GM21529 (cell line): ENCODE measurements around the gene SLF2.
"Not testable (repeated sequence)": the region's sequence is repeated elsewhere in the genome, so short reads cannot be mapped to it uniquely, and the experiment has no call there.

Experiments
- ATAC-seq: cut with Tn5 transposase; IDR thresholded peaks from one replicate; pipeline ENCODE4 v1.9.1; 2021; ENCODE audit not compliant: unreplicated experiment

The SLF2 gene

DNA sequence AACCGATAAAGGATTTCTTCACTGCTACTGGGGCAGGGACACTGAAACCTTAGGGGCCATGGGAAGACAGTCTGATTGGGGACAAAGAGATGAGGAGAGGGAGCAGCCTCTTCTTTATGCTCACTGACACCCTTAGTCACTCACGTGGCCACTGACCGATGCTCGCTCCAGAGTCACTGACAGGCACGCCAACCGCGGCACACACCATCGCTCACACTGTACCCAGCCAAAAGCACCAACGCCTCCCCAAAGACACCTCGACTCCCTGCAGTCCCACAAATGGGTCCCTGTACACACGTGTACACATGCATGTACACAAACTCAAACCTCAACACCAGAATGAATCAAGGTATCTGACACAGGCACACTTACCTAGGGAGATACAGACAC lies 35.3 kb upstream of the SLF2 start:
- no peak for ATAC-seq

DNA sequence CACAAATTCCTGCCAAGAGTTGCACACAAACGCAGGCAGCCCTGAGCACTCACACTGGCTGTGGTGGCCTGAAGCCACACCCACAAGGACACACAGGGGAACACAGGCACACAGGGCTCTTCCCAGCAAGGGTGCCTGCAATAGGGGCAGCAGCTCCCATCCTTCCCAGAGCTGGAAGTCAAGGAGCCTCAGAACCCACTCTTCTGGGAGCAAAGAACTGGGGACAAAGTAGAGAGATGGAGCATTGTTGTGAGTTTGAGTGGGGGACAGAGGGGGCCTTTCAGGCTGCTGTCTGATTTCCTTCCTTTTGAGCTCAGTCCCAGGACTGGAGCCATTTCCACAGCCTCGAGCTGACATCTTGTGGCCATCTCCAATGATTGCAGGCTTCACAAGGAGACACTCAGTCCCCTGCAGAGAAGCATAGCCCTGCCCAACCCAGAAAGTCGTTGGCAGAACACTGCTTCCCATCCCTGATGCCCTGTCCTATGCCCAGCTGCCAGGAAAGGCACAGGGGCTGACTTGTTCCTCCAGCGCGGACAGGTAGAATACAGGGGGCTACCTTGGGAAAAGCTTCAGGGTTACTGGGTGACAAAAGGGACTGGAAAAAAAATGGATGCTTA lies 34.4 kb upstream of the SLF2 start:
- no peak for ATAC-seq

DNA sequence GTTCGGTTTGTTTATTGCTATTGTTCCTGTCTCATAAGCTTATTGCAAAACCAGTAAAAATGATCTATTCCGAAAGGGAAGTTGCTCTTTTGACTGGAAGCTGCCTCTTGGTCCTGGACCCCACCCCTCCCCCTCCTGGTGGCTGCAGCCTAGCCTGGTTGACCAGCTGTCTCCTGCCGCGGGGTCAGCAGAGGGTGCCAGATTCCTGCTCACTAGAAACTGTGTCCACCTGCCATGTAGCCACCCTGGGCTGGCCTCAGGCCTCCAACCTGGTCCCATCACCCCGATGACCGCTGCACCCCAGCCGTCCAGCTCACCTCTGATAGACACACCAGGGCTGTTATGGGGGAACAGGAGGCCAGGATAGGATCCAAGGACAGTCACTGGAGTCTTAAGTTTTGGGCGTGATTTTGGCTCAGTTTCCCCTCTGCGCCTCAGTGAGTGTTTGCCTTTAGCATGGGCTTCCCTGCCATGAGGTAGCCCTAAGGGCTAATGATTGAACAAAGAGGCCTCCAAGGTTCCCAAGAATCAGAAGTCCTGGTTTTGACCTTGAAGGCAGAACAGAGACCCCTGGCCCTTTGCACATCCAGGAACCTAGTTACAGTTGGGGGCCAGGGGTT lies 32.9 kb upstream of the SLF2 start:
- no peak for ATAC-seq

GRCh38 chr10:100881556-100882213 lies 31.1 kb upstream of the SLF2 start:
- ATAC-seq, result no peak

DNA sequence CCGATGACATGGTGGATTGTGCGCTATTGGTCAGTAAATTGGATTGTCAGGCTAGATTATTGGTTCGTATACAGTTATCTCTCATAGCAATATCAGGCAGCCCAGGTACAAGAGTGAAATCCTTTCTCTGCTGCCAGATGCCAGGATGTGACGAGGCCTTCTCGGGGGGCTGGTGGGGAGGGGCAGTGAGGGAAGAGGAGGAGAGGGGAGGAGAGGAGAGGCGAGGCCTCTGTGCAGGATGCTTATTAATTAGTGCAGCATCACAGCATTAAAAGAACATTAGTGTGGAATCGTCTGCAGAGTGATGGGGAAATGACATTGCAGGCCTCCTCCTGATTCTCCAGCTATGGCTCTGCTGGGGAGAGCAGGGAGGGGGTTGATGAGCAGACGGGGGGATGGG lies 30.5 kb upstream of the SLF2 start:
- ATAC-seq, result no peak

- no peak for ATAC-seq
Observed at GRCh38 chr10:100882671-100883311, 30.0 kb upstream of the SLF2 start.

DNA sequence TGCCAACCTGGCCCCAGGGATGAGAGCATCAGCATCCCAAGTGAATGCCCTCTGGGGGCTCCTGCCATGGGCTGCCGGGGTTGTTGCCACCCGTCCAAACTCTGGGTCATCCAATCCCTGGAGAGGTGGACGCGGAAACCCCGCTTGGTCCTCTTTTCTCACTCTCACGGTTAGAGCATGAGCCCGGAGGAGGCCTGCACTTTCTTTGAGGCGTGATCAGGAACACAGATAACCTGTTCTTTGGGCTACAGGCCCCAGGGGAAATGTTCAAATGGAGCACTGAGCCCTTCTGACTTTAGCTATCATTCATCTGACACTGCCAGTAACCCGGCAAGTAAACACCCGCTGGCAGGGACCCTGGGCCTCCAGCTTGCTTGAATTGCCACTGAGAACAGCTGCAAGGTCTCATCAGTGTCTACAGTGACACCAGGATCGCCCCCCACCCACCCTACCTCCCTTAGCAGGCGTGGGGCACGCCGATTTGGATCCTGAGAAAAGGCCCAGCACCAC lies 29.4 kb upstream of the SLF2 start:
- ATAC-seq, result no peak

GRCh38 chr10:100885611-100886010 lies 27.2 kb upstream of the SLF2 start:
- ATAC-seq, result not testable (repeated sequence)

- ATAC-seq, result no peak
Observed at GRCh38 chr10:100886091-100886490, 26.7 kb upstream of the SLF2 start.

DNA sequence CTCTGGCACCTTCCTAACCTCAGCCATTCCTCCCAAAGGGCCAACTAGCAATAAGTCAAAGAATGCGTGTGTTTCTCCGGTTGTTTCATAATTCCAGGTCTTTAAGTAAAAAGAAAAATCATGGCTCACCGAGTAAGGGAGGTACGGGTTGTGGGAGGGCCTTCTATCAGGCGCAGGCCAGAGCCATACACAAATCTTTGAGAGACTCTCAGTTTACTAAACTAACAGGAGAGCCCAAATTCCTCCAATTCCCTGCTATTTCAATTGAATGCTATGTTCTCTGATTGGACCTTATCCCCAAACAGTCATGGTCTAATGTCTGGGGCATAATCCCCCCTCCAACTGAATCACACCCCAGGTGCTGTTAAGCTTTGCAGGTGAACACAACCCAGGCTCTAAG lies 26.2 kb upstream of the SLF2 start:
- no peak for ATAC-seq

- ATAC-seq, result no peak
Observed at GRCh38 chr10:100886963-100887362, 25.8 kb upstream of the SLF2 start.

DNA sequence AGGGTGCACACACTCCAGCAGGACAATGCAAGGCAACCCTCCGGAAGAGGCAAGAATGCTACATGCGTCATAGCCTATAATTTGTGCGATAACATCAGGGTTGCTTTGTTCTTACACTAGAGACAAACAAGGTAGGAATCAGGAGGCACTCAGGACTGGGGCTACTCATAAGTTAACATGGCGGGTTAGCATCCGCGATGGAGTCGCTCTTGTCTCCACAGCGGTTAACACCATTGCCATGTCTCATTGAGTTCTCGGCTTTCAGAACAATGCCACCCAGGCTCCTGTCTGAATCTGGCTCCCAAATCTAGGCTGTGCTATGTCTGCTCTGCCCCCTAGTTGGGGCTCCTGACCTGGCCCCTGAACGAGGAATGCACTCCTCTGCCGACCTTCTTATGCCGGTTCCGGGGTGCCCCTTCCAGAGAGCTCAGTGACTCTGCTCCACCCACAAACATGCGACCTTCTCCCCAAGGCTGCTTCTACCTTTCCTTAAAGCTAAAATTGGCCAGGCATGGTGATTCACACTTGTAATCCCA lies 24.9 kb upstream of the SLF2 start:
- ATAC-seq, result no peak

- ATAC-seq, result no peak
Observed at GRCh38 chr10:100888957-100889356, 23.8 kb upstream of the SLF2 start.

GRCh38 chr10:100889546-100889945 lies 23.2 kb upstream of the SLF2 start:
- no peak for ATAC-seq

GRCh38 chr10:100890141-100890672 lies 22.6 kb upstream of the SLF2 start:
- ATAC-seq, result no peak

- no peak for ATAC-seq
Observed at GRCh38 chr10:100890673-100891317, 22.0 kb upstream of the SLF2 start.

- no peak for ATAC-seq
Observed at GRCh38 chr10:100894033-100894432, 18.7 kb upstream of the SLF2 start.

DNA sequence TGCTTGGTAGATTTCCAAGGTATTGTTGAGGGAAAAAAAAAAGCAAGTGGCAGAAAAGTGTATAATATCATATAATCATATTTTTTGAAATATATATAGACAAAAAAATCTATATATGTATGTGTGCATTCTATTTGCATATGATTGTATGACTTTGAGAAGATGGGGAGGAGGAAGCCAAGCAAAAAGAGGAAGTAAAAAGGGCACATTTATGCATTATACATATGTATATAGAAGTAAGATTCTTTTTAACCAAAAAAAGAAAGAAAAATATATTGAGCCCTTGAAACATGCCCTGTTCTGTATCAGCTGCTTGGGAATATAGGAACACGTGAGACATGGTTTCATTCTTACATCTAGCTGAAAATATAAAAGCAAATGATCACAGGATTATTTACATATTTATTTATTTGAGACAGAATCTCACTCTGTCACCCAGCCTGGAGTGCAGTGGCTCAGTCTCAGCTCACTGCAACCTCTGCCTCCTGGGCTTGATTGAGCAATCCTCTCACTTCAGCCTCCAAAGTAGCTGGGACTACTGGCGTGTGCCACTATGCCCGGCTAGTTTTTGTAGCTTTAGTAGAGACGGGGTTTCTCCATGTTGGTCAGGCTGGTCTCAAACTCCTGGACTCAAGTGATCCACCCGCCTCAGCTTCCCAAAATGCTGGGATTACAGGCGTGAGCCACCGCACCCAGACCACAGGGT lies 18.0 kb upstream of the SLF2 start:
- no peak for ATAC-seq

GRCh38 chr10:100895346-100895745 lies 17.4 kb upstream of the SLF2 start:
- no peak for ATAC-seq

DNA sequence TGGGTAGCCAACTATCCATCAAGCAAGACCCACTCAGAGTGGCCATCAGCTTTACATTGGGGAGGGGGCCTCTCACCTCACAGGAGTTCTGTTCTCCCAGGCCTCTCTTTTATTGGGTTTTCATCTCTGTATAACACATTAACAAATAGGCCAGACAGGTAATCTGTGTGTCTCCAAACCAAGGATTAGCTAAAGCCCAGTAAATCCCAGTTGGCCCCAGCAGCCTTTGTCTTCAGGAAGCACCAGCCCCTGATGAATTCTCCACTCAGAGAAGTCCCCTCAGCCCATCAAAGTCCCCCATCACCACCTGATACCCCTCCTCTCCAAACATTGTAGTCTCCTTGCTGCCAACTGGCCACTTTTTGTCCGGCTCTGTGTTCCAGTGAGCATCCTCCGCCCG lies 16.9 kb upstream of the SLF2 start:
- no peak for ATAC-seq
